Astrocyte of the spinal cord (primary cell): ENCODE measurements around the gene ZNF664.
A peak's percentile ranks its signal among the peaks of the same experiment; 100 is the strongest.

Source experiments
- DNase-seq: peaks from one replicate; pipeline ENCODE4 v3.0.0; 2011; ENCODE audit warnings: low read depth, low spot score
- H3K4me3 ChIP-seq: 2 replicates; pipeline ENCODE4 v1.5.1; 2011; ENCODE audit warnings: low read depth, mild to moderate bottlenecking, low read length, moderate library complexity
- CTCF ChIP-seq: IDR thresholded peaks from 2 replicates; pipeline ENCODE4 v1.5.1; 2012; ENCODE audit warnings: low read depth, mild to moderate bottlenecking, low read length, inconsistent platforms
- in situ Hi-C: cut with HindIII; loops from 2 replicates; pipeline ENCODE4 v1.10.0; 2017; ENCODE audit warnings: low sequenced_read_pairs

ZNF664 gene

DNA sequence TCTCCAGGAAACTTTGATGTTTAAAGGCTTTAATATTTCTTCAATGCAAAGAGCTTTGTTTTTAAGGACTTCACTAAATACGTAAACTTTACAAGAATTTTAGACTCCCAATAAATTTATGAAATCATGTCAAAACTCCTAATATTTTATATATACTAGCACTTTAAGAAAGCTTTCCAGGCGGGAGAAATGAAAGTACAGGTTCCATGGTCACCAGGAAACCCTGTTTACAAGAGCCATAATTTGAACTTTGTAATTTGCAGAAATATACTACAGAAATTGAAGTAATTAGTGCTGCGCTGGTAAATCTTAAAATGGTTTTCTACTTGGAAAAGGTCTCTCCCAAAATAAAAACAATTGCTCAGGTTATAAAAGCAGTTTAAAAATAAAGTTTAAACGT, 9.2 kb upstream of the ZNF664 start:
- no peak for TF ChIP-seq CTCF
- in situ Hi-C loops = no loop called here
- no peak for DNase-seq
- H3K4me3 ChIP-seq = no peak overlapping the region

- in situ Hi-C loops = no loop called here
Observed at GRCh38 chr12:123965382-123965781, 7.6 kb upstream of the ZNF664 start.

GRCh38 chr12:123966596-123966995, 6.4 kb upstream of the ZNF664 start:
- TF ChIP-seq CTCF = no peak
- peak; percentile 64 for DNase-seq
- no peak overlapping the region for H3K4me3 ChIP-seq
- in situ Hi-C loops = no loop called here

More at GRCh38 chr12:123965382-123965781, 7.6 kb upstream of the ZNF664 start:
- TF ChIP-seq CTCF = no peak
- DNase-seq = no peak
- H3K4me3 ChIP-seq = no peak overlapping the region

- no peak for TF ChIP-seq CTCF
- no peak for DNase-seq
- in situ Hi-C loops = no loop called here
- H3K4me3 ChIP-seq = no peak overlapping the region
Observed at GRCh38 chr12:123967121-123967586, 5.9 kb upstream of the ZNF664 start.

DNA sequence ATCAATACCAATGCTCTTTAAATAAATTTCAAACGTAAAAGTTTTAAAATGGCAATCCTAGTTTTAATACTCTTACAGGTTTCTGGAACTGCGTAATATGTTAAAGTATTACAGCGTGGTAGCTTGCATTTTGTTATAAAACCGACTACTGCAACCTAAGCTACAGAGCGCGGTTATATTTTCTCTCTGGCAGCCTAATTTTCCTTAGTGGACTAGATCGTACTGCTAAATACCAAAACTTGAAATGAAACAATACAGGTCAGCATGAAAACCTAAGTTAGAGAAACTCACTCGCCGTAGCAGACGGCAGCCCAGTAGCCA, 1.6 kb upstream of the ZNF664 start:
- H3K4me3 ChIP-seq = peak overlapping the region; percentile 73
- in situ Hi-C loops = no loop called here
- TF ChIP-seq CTCF = no peak
- no peak for DNase-seq

- in situ Hi-C loops = no loop called here
Observed at GRCh38 chr12:123971770-123972456, 1.1 kb upstream of the ZNF664 start.

More at GRCh38 chr12:123971770-123972456, 1.1 kb upstream of the ZNF664 start:
- H3K4me3 ChIP-seq = peak overlapping the region; percentile 73
- TF ChIP-seq CTCF = no peak
- peak; percentile 56 for DNase-seq
